ENCODE measurements around the gene CTNNA2.

DNA sequence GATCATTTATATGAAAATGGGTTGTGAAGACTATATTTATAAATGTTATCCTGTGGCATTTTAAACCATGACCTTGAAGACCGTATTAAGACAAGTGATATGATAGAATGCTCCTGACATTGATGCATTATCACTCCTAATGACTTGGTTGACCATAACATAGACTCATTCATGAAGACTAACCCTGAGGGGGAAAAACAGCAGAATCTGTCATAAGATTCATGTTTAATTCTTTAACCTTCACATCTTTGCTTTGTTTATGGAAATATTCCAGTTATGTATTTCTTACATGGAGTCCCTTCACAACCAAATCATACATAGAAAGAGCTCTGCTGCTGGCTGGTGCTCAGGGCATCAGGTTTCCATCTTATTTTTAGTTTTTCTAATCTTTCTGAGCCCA lies 78.4 kb downstream of the CTNNA2 start:
- TF ChIP-seq, protein P1, sequence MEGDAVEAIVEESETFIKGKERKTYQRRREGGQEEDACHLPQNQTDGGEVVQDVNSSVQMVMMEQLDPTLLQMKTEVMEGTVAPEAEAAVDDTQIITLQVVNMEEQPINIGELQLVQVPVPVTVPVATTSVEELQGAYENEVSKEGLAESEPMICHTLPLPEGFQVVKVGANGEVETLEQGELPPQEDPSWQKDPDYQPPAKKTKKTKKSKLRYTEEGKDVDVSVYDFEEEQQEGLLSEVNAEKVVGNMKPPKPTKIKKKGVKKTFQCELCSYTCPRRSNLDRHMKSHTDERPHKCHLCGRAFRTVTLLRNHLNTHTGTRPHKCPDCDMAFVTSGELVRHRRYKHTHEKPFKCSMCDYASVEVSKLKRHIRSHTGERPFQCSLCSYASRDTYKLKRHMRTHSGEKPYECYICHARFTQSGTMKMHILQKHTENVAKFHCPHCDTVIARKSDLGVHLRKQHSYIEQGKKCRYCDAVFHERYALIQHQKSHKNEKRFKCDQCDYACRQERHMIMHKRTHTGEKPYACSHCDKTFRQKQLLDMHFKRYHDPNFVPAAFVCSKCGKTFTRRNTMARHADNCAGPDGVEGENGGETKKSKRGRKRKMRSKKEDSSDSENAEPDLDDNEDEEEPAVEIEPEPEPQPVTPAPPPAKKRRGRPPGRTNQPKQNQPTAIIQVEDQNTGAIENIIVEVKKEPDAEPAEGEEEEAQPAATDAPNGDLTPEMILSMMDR (IDR thresholded peaks at IDR 0.05): no peak
- TF ChIP-seq POLR2A (IDR thresholded peaks at IDR 0.05): no peak

All from right lobe of liver (tissue), 4 donors.